Gastroesophageal sphincter (tissue), 4 donors: ENCODE measurements around the gene TMEM135. TPM values are rescaled to one million over a fixed set of nuclear protein-coding genes. Genes with fewer than 3 reads are reported as not detected.

ENCODE experiments used
- ATAC-seq: fragments of 150-250 bp; one replicate; pipeline ENCODE4 v1.9.1; 2016; ENCODE audit warnings: mild to moderate bottlenecking, moderate library complexity
- H3K27ac ChIP-seq, 4 donors: fragments of 200-600 bp; sonication (generic) in 3 of 4; 1 replicate in 3 of 4; 2 replicates in 1 of 4; pipeline ENCODE4 v1.5.1; 2016 to 2019
- H3K27me3 ChIP-seq: fragments of 200-600 bp; sonication (generic); one replicate; pipeline ENCODE4 v1.5.1; 2019
- H3K36me3 ChIP-seq, 2 donors: fragments of 200-600 bp; sonication (generic); one replicate each; pipeline ENCODE4 v1.5.1; 2019; ENCODE audit warnings: control low read depth in 1 of 2
- H3K4me1 ChIP-seq, 3 donors: fragments of 200-600 bp; sonication (generic); 1 replicate in 2 of 3; 2 replicates in 1 of 3; pipeline ENCODE4 v1.5.1; 2016 to 2019; ENCODE audit warnings: control low read depth in 2 of 3
- H3K4me3 ChIP-seq, 2 donors: fragments of 200-600 bp; sonication (generic); one replicate each; pipeline ENCODE4 v1.5.1; 2019; ENCODE audit warnings: mild to moderate bottlenecking in 1 of 2, moderate library complexity in 1 of 2
- H3K9me3 ChIP-seq, 3 donors: fragments of 200-600 bp; sonication (generic); one replicate each; pipeline ENCODE4 v1.5.1; 2017 to 2019; ENCODE audit warnings: control low read depth in 2 of 3
- CTCF ChIP-seq, 4 experiments: fragments of 200-600 bp in 2 of 4; fragments of 450-650 bp in 2 of 4; sonication (generic) in 1 of 4; IDR thresholded peaks; one replicate each; pipeline ENCODE4 v1.5.1; 2017 to 2019; ENCODE audit warnings: antibody characterized with exemption in 4 of 4, mild to moderate bottlenecking in 2 of 4, moderate library complexity in 2 of 4
- EP300 ChIP-seq: sonication (generic); formaldehyde crosslinking; IDR thresholded peaks from one replicate; pipeline ENCODE4 v1.6.1; 2017; ENCODE audit warnings: antibody characterized with exemption, mild to moderate bottlenecking
- POLR2A ChIP-seq, 2 donors: fragments of 450-650 bp; IDR thresholded peaks; one replicate each; pipeline ENCODE4 v1.6.1; 2017; ENCODE audit warnings: antibody characterized with exemption in 2 of 2, mild to moderate bottlenecking in 2 of 2, moderate library complexity in 1 of 2
- POLR2AphosphoS5 ChIP-seq: sonication (generic); formaldehyde crosslinking; IDR thresholded peaks from one replicate; pipeline ENCODE4 v1.6.1; 2017; ENCODE audit warnings: antibody characterized with exemption
- WGBS, 2 donors: methylation state at CpG; one replicate each; pipeline ENCODE4 v1.1.5; 2018; ENCODE audit warnings: low coverage in 1 of 2; 5-methylcytosine and 5-hydroxymethylcytosine counted together
- total RNA-seq, 4 donors: library from RNA; depleted of rRNA; stranded (reverse); fragments of >200 nt; gene quantifications; one replicate each; pipeline ENCODE4 v1.1.0, GENCODE V29; 2016

The TMEM135 gene
- total RNA-seq, 4 donors from 2014 or later: 9.6 to 25.7 (median 17.0) TPM

GRCh38 chr11:87352759-87353707 is 315.3 kb downstream of the TMEM135 start:
- Histone ChIP-seq H3K36me3 (no peaks in the 10 kb centered on the region), H3K27me3 (no peaks in the 10 kb centered on the region), H3K4me3 (no peak overlapping the region), H3K27ac (no peak overlapping the region), H3K9me3 (no peaks in the 10 kb centered on the region), H3K4me1 (peaks cover 0 to 25% (median 0%) of the 10 kb centered on the region in 3 donors)
- ATAC-seq: peak; percentile 83
- peak; percentile 96 to 100 (median 98) for TF ChIP-seq CTCF (IDR thresholded peaks at IDR 0.05)
- no peak for TF ChIP-seq POLR2AphosphoS5
- 0 to 66% methylated on average over 1 to 5 of the region's 26 CpGs for WGBS, 2 donors

DNA sequence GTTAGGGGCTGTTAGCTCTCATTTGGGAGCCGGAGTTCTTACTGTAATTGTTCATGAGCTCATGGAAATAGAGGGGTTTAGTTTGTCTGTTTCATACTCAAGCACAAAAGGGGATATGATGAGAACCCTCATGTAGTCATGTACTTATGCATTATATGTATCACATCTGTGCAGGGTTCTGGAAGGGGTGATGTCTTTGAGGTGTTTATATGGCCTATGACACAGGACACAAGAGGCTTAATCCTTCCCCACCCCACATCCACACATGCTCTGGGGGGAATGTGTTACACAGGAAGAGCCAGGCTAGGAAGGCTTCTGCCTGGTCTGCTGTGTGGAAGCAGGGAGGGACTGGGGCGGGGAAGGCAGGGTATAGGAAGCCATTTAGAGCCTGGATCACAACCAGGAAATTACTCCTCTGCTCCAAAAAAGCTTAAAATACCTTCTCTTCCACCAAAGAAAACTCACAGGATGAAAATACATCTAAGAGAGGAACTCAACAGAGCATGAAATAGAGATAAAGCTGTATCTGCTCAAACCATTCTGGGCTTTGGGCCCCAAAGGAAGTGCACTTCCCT is 316.1 kb downstream of the TMEM135 start:
- 37 to 80% methylated on average over 2 of the region's 2 CpGs for WGBS, 2 donors
- Histone ChIP-seq H3K4me1 (peaks cover 0 to 25% (median 0%) of the 10 kb centered on the region in 3 donors), H3K27me3 (no peaks in the 10 kb centered on the region), H3K4me3 (no peak overlapping the region), H3K27ac (no peak overlapping the region), H3K36me3 (no peaks in the 10 kb centered on the region), H3K9me3 (no peaks in the 10 kb centered on the region)
- TF ChIP-seq EP300 (no peak), POLR2A (IDR thresholded peaks at IDR 0.05) (no peak), CTCF (IDR thresholded peaks at IDR 0.05) (no peak), POLR2AphosphoS5 (no peak)
- no peak for ATAC-seq

GRCh38 chr11:87355596-87355995 is 317.9 kb downstream of the TMEM135 start:
- H3K27me3 ChIP-seq: no peaks in the 10 kb centered on the region
- H3K4me3 ChIP-seq: no peak overlapping the region
- H3K4me1 ChIP-seq: peaks cover 0 to 25% (median 0%) of the 10 kb centered on the region in 3 donors
- no peaks in the 10 kb centered on the region for H3K36me3 ChIP-seq
- no peaks in the 10 kb centered on the region for H3K9me3 ChIP-seq
- 27 to 50% methylated on average over 1 of the region's 1 CpG for WGBS, 2 donors
- no peak overlapping the region for H3K27ac ChIP-seq
- ATAC-seq: no peak
- no peak for TF ChIP-seq POLR2A (IDR thresholded peaks at IDR 0.05)
- TF ChIP-seq EP300: no peak

DNA sequence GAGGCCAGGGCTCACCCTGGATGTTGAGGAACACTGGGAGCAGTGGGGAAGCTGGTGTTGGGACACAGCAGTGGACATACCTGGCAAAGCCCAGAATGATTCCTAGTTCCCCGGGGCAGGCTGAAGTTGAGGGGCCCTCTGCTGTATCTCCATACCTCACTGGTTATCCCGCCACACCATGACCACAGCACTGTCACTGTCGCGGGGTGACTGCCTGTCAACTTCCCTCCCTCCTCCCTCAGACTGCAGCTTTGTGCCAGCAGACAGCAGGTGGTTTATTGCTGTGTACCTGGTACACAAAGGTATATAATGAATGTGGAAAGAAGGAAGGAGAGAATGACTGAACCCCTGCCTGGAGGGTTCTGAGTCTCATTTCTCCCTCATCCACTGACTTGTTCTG is 318.7 kb downstream of the TMEM135 start:
- no peak for ATAC-seq
- no peaks in the 10 kb centered on the region for H3K36me3 ChIP-seq
- no peak overlapping the region for H3K4me3 ChIP-seq
- peaks cover 0 to 25% (median 0%) of the 10 kb centered on the region in 3 donors for H3K4me1 ChIP-seq
- H3K27me3 ChIP-seq: no peaks in the 10 kb centered on the region
- no peak for TF ChIP-seq POLR2A (IDR thresholded peaks at IDR 0.05)
- TF ChIP-seq CTCF (IDR thresholded peaks at IDR 0.05): no peak
- no peak for TF ChIP-seq POLR2AphosphoS5
- no peak for TF ChIP-seq EP300
- no peak overlapping the region for H3K27ac ChIP-seq
- 100% methylated on average over 1 of the region's 4 CpGs; no CpG with 5 or more reads in 1 of the 2 donors for WGBS, 2 donors
- H3K9me3 ChIP-seq: no peaks in the 10 kb centered on the region

DNA sequence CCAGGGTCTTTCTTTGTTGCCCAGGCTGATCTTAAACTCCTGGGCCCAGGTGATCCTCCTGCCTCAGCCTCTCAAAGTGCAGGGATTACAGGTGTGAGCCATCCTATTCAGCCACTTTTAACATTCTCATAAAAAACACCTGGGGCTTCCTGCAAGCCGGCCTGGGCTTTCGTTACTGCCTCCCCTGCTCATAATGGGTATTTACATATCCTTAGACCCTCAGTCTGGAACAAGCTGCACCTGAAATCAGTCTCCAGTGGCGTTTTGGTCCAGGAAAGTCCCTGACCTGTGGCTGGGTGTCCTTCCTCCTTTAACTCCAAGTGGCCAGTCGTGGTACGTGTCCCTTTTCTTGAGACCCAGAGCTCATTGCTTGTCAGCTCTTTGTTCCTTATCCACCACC is 320.7 kb downstream of the TMEM135 start:
- H3K36me3 ChIP-seq: no peaks in the 10 kb centered on the region
- H3K27ac ChIP-seq: no peak overlapping the region
- TF ChIP-seq POLR2A (IDR thresholded peaks at IDR 0.05) (no peak), CTCF (IDR thresholded peaks at IDR 0.05) (no peak), EP300 (no peak), POLR2AphosphoS5 (no peak)
- 94 to 95% methylated on average over 2 to 5 of the region's 5 CpGs for WGBS, 2 donors
- no peak for ATAC-seq
- no peaks in the 10 kb centered on the region for H3K9me3 ChIP-seq
- no peaks in the 10 kb centered on the region for H3K27me3 ChIP-seq
- no peak overlapping the region for H3K4me3 ChIP-seq
- H3K4me1 ChIP-seq: peaks cover 0 to 14% (median 0%) of the 10 kb centered on the region in 3 donors
